ENCODE measurements around the gene EXOC2.

GRCh38 chr6:729606-730320 lies 36.8 kb upstream of the EXOC2 start:
- TF ChIP-seq CTCF (conservative IDR thresholded peaks at IDR 0.05; ENCODE audit: low read length) (no peak), EZH2phosphoT487 (IDR thresholded peaks at IDR 0.05; ENCODE audit: borderline replicate concordance, low read depth, low read length) (no peak)

All from OCI-LY7 (cell line).